HCT116 (cell line): ENCODE results near the gene MBNL2. TPM values are rescaled to one million over a fixed set of nuclear protein-coding genes. Genes with fewer than 3 reads are reported as not detected.

Source experiments
- ATAC-seq: fragments of 200-7000 bp; cut with Tn5 transposase; 2 replicates; pipeline ENCODE4 v1.9.1; 2020; ENCODE audit warnings: mild to moderate bottlenecking, moderate library complexity
- BruUV-seq: library from RNA; stranded (reverse); fragments of 400-500 nt; replicated peaks from 2 replicates; lab custom pipeline; 2021; lab: Mats Ljungman, UMichigan
- CTCF ChIA-PET: fragments of 300-600 bp; sonication (Branson Sonifier 250); formaldehyde crosslinking; loops from one replicate; lab custom pipeline; 2021; ENCODE audit warnings: antibody characterized with exemption; lab: Charles Lee
- POLR2A ChIA-PET: fragments of 300-600, 350-600 bp; sonication (Branson Sonifier 250); formaldehyde crosslinking; loops from one replicate; lab custom pipeline; 2021; ENCODE audit warnings: antibody characterized with exemption; lab: Charles Lee
- RAD21 ChIA-PET, 2 experiments: fragments of 300-600 bp; sonication (Branson Sonifier 250); formaldehyde crosslinking; loops; one replicate each; lab custom pipeline; 2023; ENCODE audit warnings: low total read pairs in 2 of 2; ENCODE audit not compliant: uncharacterized antibody in 2 of 2, unreplicated experiment in 2 of 2, low non-redundant PET in 1 of 2; lab: Charles Lee
- DNase-seq: peaks from one replicate; pipeline ENCODE4 v3.0.0-alpha.2; 2010; ENCODE audit warnings: low read depth, low spot score
- H2AFZ ChIP-seq: fragments of 200-600 bp; shearing (Covaris generic), sonication (generic); 2 replicates; pipeline ENCODE4 v1.6.1; 2017; ENCODE audit warnings: low read depth, mixed run types, mixed read lengths, antibody characterized with exemption, low read length; ENCODE audit not compliant: poor library complexity, severe bottlenecking
- H3K27ac ChIP-seq: 2 replicates; pipeline ENCODE4 v1.5.1; 2012; ENCODE audit warnings: low read depth, low read length
- H3K27me3 ChIP-seq: fragments of 200-600 bp; sonication (generic); 2 replicates; pipeline ENCODE4 v1.6.1; 2016; ENCODE audit warnings: mixed run types, low read length, mixed read lengths; ENCODE audit not compliant: insufficient read depth
- H3K36me3 ChIP-seq, 2 experiments: fragments of 200-500 bp in 1 of 2; fragments of 200-600 bp in 1 of 2; sonication (Bioruptor generic) in 1 of 2; sonication (generic) in 1 of 2; 2 replicates each; pipeline versions ENCODE4 v1.5.1 to v1.6.1; 2014 to 2016; ENCODE audit warnings: low read length in 2 of 2, inconsistent platforms in 1 of 2, mixed read lengths in 1 of 2, mixed run types in 1 of 2; ENCODE audit not compliant: insufficient read depth in 2 of 2, control insufficient read depth in 1 of 2
- H3K4me1 ChIP-seq, 2 experiments: fragments of 200-600 bp in 1 of 2; sonication (generic) in 1 of 2; 2 replicates each; pipeline versions ENCODE4 v1.5.1 to v1.6.1; 2012 to 2017; ENCODE audit warnings: low read length in 2 of 2, inconsistent platforms in 1 of 2, mild to moderate bottlenecking in 1 of 2, mixed read lengths in 1 of 2, mixed run types in 1 of 2, moderate library complexity in 1 of 2; ENCODE audit not compliant: insufficient read depth in 2 of 2, control insufficient read depth in 1 of 2
- H3K4me2 ChIP-seq: fragments of 200-600 bp; sonication (generic); 2 replicates; pipeline ENCODE4 v1.6.1; 2017; ENCODE audit warnings: mixed run types, low read length, mixed read lengths
- H3K4me3 ChIP-seq, 2 experiments: fragments of 200-600 bp in 1 of 2; sonication (generic) in 1 of 2; replicated peaks in 1 of 2; 2 replicates each; pipeline ENCODE4 v1.5.1; 2011 to 2016; ENCODE audit warnings: low read length in 2 of 2, control low read depth in 1 of 2, low read depth in 1 of 2, mild to moderate bottlenecking in 1 of 2, mixed read lengths in 1 of 2, mixed run types in 1 of 2
- H3K79me2 ChIP-seq: fragments of 200-600 bp; sonication (generic); 2 replicates; pipeline ENCODE4 v1.6.1; 2017; ENCODE audit warnings: mild to moderate bottlenecking, mixed run types, low read length, moderate library complexity, mixed read lengths; ENCODE audit not compliant: insufficient read depth
- H3K9ac ChIP-seq: fragments of 200-600 bp; sonication (generic); 2 replicates; pipeline ENCODE4 v1.6.1; 2016; ENCODE audit warnings: low read length, mixed read lengths
- H3K9me2 ChIP-seq: fragments of 200-600 bp; sonication (generic), shearing (Covaris generic); 2 replicates; pipeline ENCODE4 v1.6.1; 2017; ENCODE audit warnings: mixed run types, mild to moderate bottlenecking, moderate library complexity; ENCODE audit not compliant: insufficient read depth
- H3K9me3 ChIP-seq, 2 experiments: fragments of 200-500 bp in 1 of 2; fragments of 200-600 bp in 1 of 2; sonication (Bioruptor generic) in 1 of 2; sonication (generic) in 1 of 2; 2 replicates each; pipeline ENCODE4 v1.6.1; 2014 to 2017; ENCODE audit warnings: low read length in 2 of 2, mixed read lengths in 2 of 2, inconsistent platforms in 1 of 2, low read depth in 1 of 2, mild to moderate bottlenecking in 1 of 2, mixed run types in 1 of 2, moderate library complexity in 1 of 2; ENCODE audit not compliant: control insufficient read depth in 1 of 2, insufficient read depth in 1 of 2
- H4K20me1 ChIP-seq: fragments of 200-600 bp; sonication (generic), shearing (Covaris generic); 2 replicates; pipeline ENCODE4 v1.6.1; 2017; ENCODE audit warnings: mixed run types, mild to moderate bottlenecking, moderate library complexity; ENCODE audit not compliant: insufficient read depth
- CBX3 ChIP-seq: IDR thresholded peaks from 2 replicates; pipeline ENCODE4 v1.6.1; 2012; ENCODE audit warnings: low read depth
- CEBPB ChIP-seq: IDR thresholded peaks from 2 replicates; pipeline ENCODE4 v1.6.1; 2012; ENCODE audit warnings: low read depth
- EGR1 ChIP-seq: IDR thresholded peaks from 2 replicates; pipeline ENCODE4 v1.6.1; 2012; ENCODE audit warnings: low read depth
- ELF1 ChIP-seq: IDR thresholded peaks from 2 replicates; pipeline ENCODE4 v1.6.1; 2012; ENCODE audit warnings: low read depth, borderline replicate concordance
- EZH2 ChIP-seq: fragments of 200-600 bp; sonication (generic); IDR thresholded peaks from 2 replicates; pipeline ENCODE4 v1.6.1; 2017; ENCODE audit warnings: antibody characterized with exemption, mixed run types
- POLR2A ChIP-seq: IDR thresholded peaks from 2 replicates; pipeline ENCODE4 v1.7.0; 2011; ENCODE audit warnings: borderline replicate concordance; ENCODE audit not compliant: insufficient read depth, insufficient read length; ENCODE audit errors: extremely low read depth
- POLR2AphosphoS5 ChIP-seq: IDR thresholded peaks from 2 replicates; pipeline ENCODE4 v1.6.1; 2011; ENCODE audit warnings: mild to moderate bottlenecking, low read depth, low read length, moderate library complexity
- SIN3A ChIP-seq: IDR thresholded peaks from 2 replicates; pipeline ENCODE4 v1.6.1; 2012; ENCODE audit warnings: low read depth
- SRF ChIP-seq: IDR thresholded peaks from 2 replicates; pipeline ENCODE4 v1.6.1; 2012; ENCODE audit warnings: low read depth
- YY1 ChIP-seq: IDR thresholded peaks from 2 replicates; pipeline ENCODE4 v1.6.1; 2011; ENCODE audit warnings: low read length, low read depth, moderate library complexity, mild to moderate bottlenecking; ENCODE audit not compliant: insufficient replicate concordance; ENCODE audit errors: extremely low read depth
- ZNF274 ChIP-seq: fragments of 200-500 bp; sonication (Bioruptor generic); IDR thresholded peaks from 2 replicates; pipeline ENCODE4 v1.6.1; 2014; ENCODE audit warnings: mild to moderate bottlenecking, low read depth, low read length, inconsistent platforms
- intact Hi-C: fragments of 100-400 bp; cut with micrococcal nuclease; formaldehyde crosslinking; loops from 2 replicates; pipeline ENCODE4 v1.10.0; 2022
- total RNA-seq: library from RNA; stranded (reverse); gene quantifications from one replicate; pipeline ENCODE4 v1.2.1, GENCODE V29; 2021; ENCODE audit not compliant: unreplicated experiment
- TF ChIP-seq, protein P1 (sequence below): IDR thresholded peaks from 2 replicates; pipeline ENCODE4 v1.6.1; 2012
- TF ChIP-seq, protein P2 (sequence below), 3 experiments: fragments of 200-600 bp in 1 of 3; sonication (generic) in 1 of 3; IDR thresholded peaks in 2 of 3; conservative IDR thresholded peaks in 1 of 3; 2 replicates each; pipeline ENCODE4 v1.5.1; 2012 to 2017; ENCODE audit warnings: low read depth in 2 of 3, low read length in 2 of 3, antibody characterized with exemption in 1 of 3, borderline replicate concordance in 1 of 3, control low read depth in 1 of 3, mild to moderate bottlenecking in 1 of 3, mixed read lengths in 1 of 3, mixed run types in 1 of 3, moderate library complexity in 1 of 3; ENCODE audit not compliant: insufficient read depth in 1 of 3
- TF ChIP-seq, protein P3 (sequence below): IDR thresholded peaks from 2 replicates; pipeline ENCODE4 v1.6.1; 2012
- TF ChIP-seq, protein P4 (sequence below): IDR thresholded peaks from 2 replicates; pipeline ENCODE4 v1.6.1; 2011; ENCODE audit warnings: mild to moderate bottlenecking, low read length, moderate library complexity; ENCODE audit not compliant: insufficient replicate concordance; ENCODE audit errors: extremely low read depth
- TF ChIP-seq, protein P5 (sequence below): IDR thresholded peaks from 2 replicates; pipeline ENCODE4 v1.6.1; 2012; ENCODE audit warnings: low read depth

MBNL2 gene
- total RNA-seq, 1 experiment from 2014 or later = 73.9 TPM

DNA sequence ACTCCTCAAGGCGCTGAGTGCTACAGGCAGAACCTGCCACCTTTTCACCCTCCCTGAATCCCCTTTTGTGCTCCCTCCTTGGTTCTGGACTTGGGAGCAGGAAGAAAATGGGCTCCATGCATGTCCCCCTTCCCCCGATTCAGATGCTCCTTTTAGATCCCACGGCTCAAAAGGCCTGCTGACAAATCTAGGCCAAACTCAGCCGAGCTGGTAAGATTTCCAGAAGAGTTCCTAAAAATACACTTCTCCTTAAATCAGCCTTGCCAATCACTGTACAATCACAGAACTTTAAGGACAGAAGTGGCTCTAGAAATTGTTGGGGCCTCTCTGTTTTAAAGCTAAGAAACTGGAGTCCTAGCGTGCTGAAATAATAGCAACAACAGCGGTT lies 37.3 kb downstream of the MBNL2 start:
- Histone ChIP-seq H3K4me1 (peaks cover 88 to 96% of the 10 kb centered on the region in 2 experiments), H3K79me2 (peaks cover 63% of the 10 kb centered on the region), H3K4me2 (peak overlapping the region; percentile 71), H3K36me3 (no peaks in the 10 kb centered on the region; a peak in 1 of 4 replicates), H3K9me2 (no peaks in the 10 kb centered on the region), H3K9me3 (no peaks in the 10 kb centered on the region), H3K27me3 (no peaks in the 10 kb centered on the region), H2AFZ (no peak overlapping the region), H3K9ac (peak overlapping the region; percentile 69), H3K27ac (peak overlapping the region; percentile 100), H3K4me3 (no peak overlapping the region), H4K20me1 (no peaks in the 10 kb centered on the region)
- BruUV-seq = no TSS peak
- intact Hi-C loops = loop anchor here (5.0 kb wide), 1 partner anchor 117 kb away; no protein-coding TSS in a partner anchor
- ChIA-PET RAD21 (no interaction called here), CTCF (interaction anchor here (1.4 kb wide), 1 partner anchor 149 kb away, joined by 3 read pairs; no protein-coding TSS in a partner anchor), POLR2A (interaction anchor here (1.0 to 2.9 kb wide), 5 partner anchors 8 to 118 kb away, joined by 3 to 11 read pairs (median 4); no protein-coding TSS in a partner anchor)
- TF ChIP-seq, protein P1, sequence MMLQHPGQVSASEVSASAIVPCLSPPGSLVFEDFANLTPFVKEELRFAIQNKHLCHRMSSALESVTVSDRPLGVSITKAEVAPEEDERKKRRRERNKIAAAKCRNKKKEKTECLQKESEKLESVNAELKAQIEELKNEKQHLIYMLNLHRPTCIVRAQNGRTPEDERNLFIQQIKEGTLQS = no peak
- TF ChIP-seq, protein P2, sequence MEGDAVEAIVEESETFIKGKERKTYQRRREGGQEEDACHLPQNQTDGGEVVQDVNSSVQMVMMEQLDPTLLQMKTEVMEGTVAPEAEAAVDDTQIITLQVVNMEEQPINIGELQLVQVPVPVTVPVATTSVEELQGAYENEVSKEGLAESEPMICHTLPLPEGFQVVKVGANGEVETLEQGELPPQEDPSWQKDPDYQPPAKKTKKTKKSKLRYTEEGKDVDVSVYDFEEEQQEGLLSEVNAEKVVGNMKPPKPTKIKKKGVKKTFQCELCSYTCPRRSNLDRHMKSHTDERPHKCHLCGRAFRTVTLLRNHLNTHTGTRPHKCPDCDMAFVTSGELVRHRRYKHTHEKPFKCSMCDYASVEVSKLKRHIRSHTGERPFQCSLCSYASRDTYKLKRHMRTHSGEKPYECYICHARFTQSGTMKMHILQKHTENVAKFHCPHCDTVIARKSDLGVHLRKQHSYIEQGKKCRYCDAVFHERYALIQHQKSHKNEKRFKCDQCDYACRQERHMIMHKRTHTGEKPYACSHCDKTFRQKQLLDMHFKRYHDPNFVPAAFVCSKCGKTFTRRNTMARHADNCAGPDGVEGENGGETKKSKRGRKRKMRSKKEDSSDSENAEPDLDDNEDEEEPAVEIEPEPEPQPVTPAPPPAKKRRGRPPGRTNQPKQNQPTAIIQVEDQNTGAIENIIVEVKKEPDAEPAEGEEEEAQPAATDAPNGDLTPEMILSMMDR (IDR thresholded peaks at IDR 0.05 in 2 of 3, conservative IDR thresholded peaks at IDR 0.05 in 1 of 3; ENCODE audit: borderline replicate concordance in 1 of 3, insufficient read depth in 1 of 3, low read depth in 2 of 3, low read length in 2 of 3) = no peak
- TF ChIP-seq SIN3A = no peak
- no peak for TF ChIP-seq EGR1
- no peak for TF ChIP-seq ZNF274
- no peak for TF ChIP-seq ELF1
- TF ChIP-seq EZH2 = no peak
- TF ChIP-seq YY1 = no peak
- TF ChIP-seq POLR2A = no peak
- TF ChIP-seq CEBPB = no peak
- no peak for TF ChIP-seq SRF
- TF ChIP-seq, protein P3, sequence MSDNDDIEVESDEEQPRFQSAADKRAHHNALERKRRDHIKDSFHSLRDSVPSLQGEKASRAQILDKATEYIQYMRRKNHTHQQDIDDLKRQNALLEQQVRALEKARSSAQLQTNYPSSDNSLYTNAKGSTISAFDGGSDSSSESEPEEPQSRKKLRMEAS = no peak
- TF ChIP-seq, protein P4, sequence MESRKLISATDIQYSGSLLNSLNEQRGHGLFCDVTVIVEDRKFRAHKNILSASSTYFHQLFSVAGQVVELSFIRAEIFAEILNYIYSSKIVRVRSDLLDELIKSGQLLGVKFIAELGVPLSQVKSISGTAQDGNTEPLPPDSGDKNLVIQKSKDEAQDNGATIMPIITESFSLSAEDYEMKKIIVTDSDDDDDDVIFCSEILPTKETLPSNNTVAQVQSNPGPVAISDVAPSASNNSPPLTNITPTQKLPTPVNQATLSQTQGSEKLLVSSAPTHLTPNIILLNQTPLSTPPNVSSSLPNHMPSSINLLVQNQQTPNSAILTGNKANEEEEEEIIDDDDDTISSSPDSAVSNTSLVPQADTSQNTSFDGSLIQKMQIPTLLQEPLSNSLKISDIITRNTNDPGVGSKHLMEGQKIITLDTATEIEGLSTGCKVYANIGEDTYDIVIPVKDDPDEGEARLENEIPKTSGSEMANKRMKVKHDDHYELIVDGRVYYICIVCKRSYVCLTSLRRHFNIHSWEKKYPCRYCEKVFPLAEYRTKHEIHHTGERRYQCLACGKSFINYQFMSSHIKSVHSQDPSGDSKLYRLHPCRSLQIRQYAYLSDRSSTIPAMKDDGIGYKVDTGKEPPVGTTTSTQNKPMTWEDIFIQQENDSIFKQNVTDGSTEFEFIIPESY = no peak
- TF ChIP-seq, protein P5, sequence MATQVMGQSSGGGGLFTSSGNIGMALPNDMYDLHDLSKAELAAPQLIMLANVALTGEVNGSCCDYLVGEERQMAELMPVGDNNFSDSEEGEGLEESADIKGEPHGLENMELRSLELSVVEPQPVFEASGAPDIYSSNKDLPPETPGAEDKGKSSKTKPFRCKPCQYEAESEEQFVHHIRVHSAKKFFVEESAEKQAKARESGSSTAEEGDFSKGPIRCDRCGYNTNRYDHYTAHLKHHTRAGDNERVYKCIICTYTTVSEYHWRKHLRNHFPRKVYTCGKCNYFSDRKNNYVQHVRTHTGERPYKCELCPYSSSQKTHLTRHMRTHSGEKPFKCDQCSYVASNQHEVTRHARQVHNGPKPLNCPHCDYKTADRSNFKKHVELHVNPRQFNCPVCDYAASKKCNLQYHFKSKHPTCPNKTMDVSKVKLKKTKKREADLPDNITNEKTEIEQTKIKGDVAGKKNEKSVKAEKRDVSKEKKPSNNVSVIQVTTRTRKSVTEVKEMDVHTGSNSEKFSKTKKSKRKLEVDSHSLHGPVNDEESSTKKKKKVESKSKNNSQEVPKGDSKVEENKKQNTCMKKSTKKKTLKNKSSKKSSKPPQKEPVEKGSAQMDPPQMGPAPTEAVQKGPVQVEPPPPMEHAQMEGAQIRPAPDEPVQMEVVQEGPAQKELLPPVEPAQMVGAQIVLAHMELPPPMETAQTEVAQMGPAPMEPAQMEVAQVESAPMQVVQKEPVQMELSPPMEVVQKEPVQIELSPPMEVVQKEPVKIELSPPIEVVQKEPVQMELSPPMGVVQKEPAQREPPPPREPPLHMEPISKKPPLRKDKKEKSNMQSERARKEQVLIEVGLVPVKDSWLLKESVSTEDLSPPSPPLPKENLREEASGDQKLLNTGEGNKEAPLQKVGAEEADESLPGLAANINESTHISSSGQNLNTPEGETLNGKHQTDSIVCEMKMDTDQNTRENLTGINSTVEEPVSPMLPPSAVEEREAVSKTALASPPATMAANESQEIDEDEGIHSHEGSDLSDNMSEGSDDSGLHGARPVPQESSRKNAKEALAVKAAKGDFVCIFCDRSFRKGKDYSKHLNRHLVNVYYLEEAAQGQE = no peak
- no peak for TF ChIP-seq POLR2AphosphoS5
- no peak for TF ChIP-seq CBX3
- ATAC-seq (no peak), DNase-seq (no peak)
